Transverse colon (tissue), 4 donors: Measurements from ENCODE around the gene CFAP69. TPM values are rescaled to one million over a fixed set of nuclear protein-coding genes. Genes with fewer than 3 reads are reported as not detected.

Experiments used
- DNase-seq: peaks from one replicate; pipeline ENCODE4 v3.0.0-alpha.2; 2019
- H3K27ac ChIP-seq, 4 donors: fragments of 200-600 bp; sonication (generic); 2 replicates each; pipeline ENCODE4 v1.5.1; 2016 to 2018; ENCODE audit warnings: inconsistent platforms in 4 of 4
- H3K27me3 ChIP-seq: fragments of 200-600 bp; sonication (generic); 2 replicates; pipeline ENCODE4 v1.5.1; 2017; ENCODE audit warnings: inconsistent platforms
- H3K36me3 ChIP-seq, 4 donors: fragments of 200-600 bp; sonication (generic); 2 replicates each; pipeline ENCODE4 v1.5.1; 2017 to 2019; ENCODE audit warnings: inconsistent platforms in 4 of 4
- H3K4me1 ChIP-seq, 4 donors: fragments of 200-600 bp; sonication (generic); 2 replicates each; pipeline ENCODE4 v1.5.1; 2017 to 2020; ENCODE audit warnings: inconsistent platforms in 4 of 4
- H3K4me3 ChIP-seq, 4 donors: fragments of 200-600 bp; sonication (generic); 1 replicate in 1 of 4; 2 replicates in 3 of 4; pipeline versions ENCODE4 v1.5.1 to v1.6.1; 2017 to 2019; ENCODE audit warnings: inconsistent platforms in 4 of 4
- H3K9me3 ChIP-seq, 2 donors: fragments of 200-600 bp; sonication (generic); 2 replicates each; pipeline ENCODE4 v1.5.1; 2017 to 2019; ENCODE audit warnings: inconsistent platforms in 2 of 2
- CTCF ChIP-seq, 5 experiments: fragments of 200-600 bp in 3 of 5; fragments of 450-650 bp in 2 of 5; sonication (generic) in 3 of 5; IDR thresholded peaks; 1 replicate in 2 of 5; 2 replicates in 3 of 5; pipeline ENCODE4 v1.5.1; 2016 to 2017; ENCODE audit warnings: antibody characterized with exemption in 5 of 5, inconsistent platforms in 3 of 5, mild to moderate bottlenecking in 2 of 5, moderate library complexity in 1 of 5
- EP300 ChIP-seq: sonication (generic); formaldehyde crosslinking; IDR thresholded peaks from one replicate; pipeline ENCODE4 v1.6.1; 2017; ENCODE audit warnings: antibody characterized with exemption, low read depth
- POLR2A ChIP-seq: fragments of 450-650 bp; IDR thresholded peaks from one replicate; pipeline ENCODE4 v1.6.1; 2016; ENCODE audit warnings: antibody characterized with exemption, mild to moderate bottlenecking, moderate library complexity
- POLR2AphosphoS5 ChIP-seq, 3 donors: sonication (generic); formaldehyde crosslinking; IDR thresholded peaks; one replicate each; pipeline ENCODE4 v1.6.1; 2016; ENCODE audit warnings: antibody characterized with exemption in 3 of 3
- WGBS, 2 donors: methylation state at CpG; one replicate each; pipeline ENCODE4 v1.1.5; 2018; ENCODE audit warnings: low coverage in 1 of 2; 5-methylcytosine and 5-hydroxymethylcytosine counted together
- in situ Hi-C, 4 donors: fragments of 200-750 bp; cut with MboI; loops; one replicate each; pipeline versions ENCODE4 v1.15.0 to v1.15.1; 2017; ENCODE audit warnings: low sequenced_read_pairs in 3 of 4, low pct_ligation_motif_present in 1 of 4, low pct_unique_long_range_greater_than_20kb in 1 of 4
- intact Hi-C: fragments of 100-400 bp; cut with DNase I; formaldehyde crosslinking; loops from one replicate; pipeline ENCODE4 v1.15.1; 2023; ENCODE audit warnings: low total_unique reads
- total RNA-seq, 4 donors: library from RNA; depleted of rRNA; stranded (reverse); fragments of >200 nt; gene quantifications; one replicate each; pipeline ENCODE4 v1.1.0, GENCODE V29; 2016

CFAP69 gene
- total RNA-seq, 4 donors from 2014 or later: 1.4 to 6.8 (median 4.5) TPM

- Histone ChIP-seq H3K27me3 (no peaks in the 10 kb centered on the region), H3K27ac (no peak overlapping the region), H3K9me3 (no peaks in the 10 kb centered on the region), H3K4me3 (no peak overlapping the region), H3K36me3 (no peaks in the 10 kb centered on the region), H3K4me1 (peaks cover 6 to 32% (median 7%) of the 10 kb centered on the region in 4 donors)
- no peak for DNase-seq
- TF ChIP-seq POLR2AphosphoS5 (IDR thresholded peaks at IDR 0.05) (no peak), EP300 (no peak), CTCF (IDR thresholded peaks at IDR 0.05) (no peak), POLR2A (no peak)
- WGBS, 2 donors: 73 to 76% methylated on average over 8 to 9 of the region's 9 CpGs
- intact Hi-C loops (no loop called here), in situ Hi-C loops (no loop called here)
These were observed 5.2 kb upstream of the CFAP69 start for GRCh38 chr7:90239625-90240228.

- H3K4me3 ChIP-seq: no peak overlapping the region
- in situ Hi-C loops (no loop called here), intact Hi-C loops (no loop called here)
- no peaks in the 10 kb centered on the region for H3K9me3 ChIP-seq
- H3K4me1 ChIP-seq: peaks cover 6 to 28% (median 20%) of the 10 kb centered on the region in 4 donors
- WGBS, 2 donors: 49 to 52% methylated on average over 3 of the region's 3 CpGs
- peak in 1 of 3 donors; percentile 24 for TF ChIP-seq POLR2AphosphoS5 (IDR thresholded peaks at IDR 0.05)
- no peak for TF ChIP-seq EP300
- no peak for TF ChIP-seq CTCF (IDR thresholded peaks at IDR 0.05)
- no peak for DNase-seq
- H3K27ac ChIP-seq: peak overlapping the region; percentile 58 to 66 (median 62)
- H3K27me3 ChIP-seq: no peaks in the 10 kb centered on the region
- H3K36me3 ChIP-seq: no peaks in the 10 kb centered on the region
These were observed 2.4 kb upstream of the CFAP69 start for GRCh38 chr7:90242369-90243168.

GRCh38 chr7:90243556-90243955, 1.4 kb upstream of the CFAP69 start:
- WGBS, 2 donors: 65% methylated on average over 1 of the region's 1 CpG; no CpG with 5 or more reads in 1 of the 2 donors
- no peak for DNase-seq
- in situ Hi-C loops: no loop called here

More at GRCh38 chr7:90243556-90243955, 1.4 kb upstream of the CFAP69 start:
- Histone ChIP-seq H3K36me3 (no peaks in the 10 kb centered on the region), H3K27me3 (no peaks in the 10 kb centered on the region), H3K4me1 (peaks cover 6 to 21% (median 20%) of the 10 kb centered on the region in 4 donors), H3K27ac (peak overlapping the region in 2 of 4 donors; percentile 61 to 64), H3K9me3 (no peaks in the 10 kb centered on the region), H3K4me3 (no peak overlapping the region)
- intact Hi-C loops: no loop called here
- TF ChIP-seq POLR2A (no peak), EP300 (no peak), CTCF (IDR thresholded peaks at IDR 0.05) (no peak), POLR2AphosphoS5 (IDR thresholded peaks at IDR 0.05) (no peak)
